NCI-H1105 (cell line): ENCODE data around the gene EED.
"Not testable (repeated sequence)": the region's sequence is repeated elsewhere in the genome, so short reads cannot be mapped to it uniquely, and the experiment has no call there.

Experiments used
- DNase-seq: peaks from one replicate; lab custom pipeline; 2025; lab: John Stamatoyannopoulos, UW

EED gene

GRCh38 chr11:86247608-86248007 lies 3.1 kb downstream of the EED start:
- DNase-seq = no peak

- no peak for DNase-seq
Observed at GRCh38 chr11:86248609-86249008, 4.1 kb downstream of the EED start.

- no peak for DNase-seq
Observed at GRCh38 chr11:86249307-86250098, 5.0 kb downstream of the EED start.

GRCh38 chr11:86251345-86251744 lies 6.8 kb downstream of the EED start:
- no peak for DNase-seq

- DNase-seq = no peak
Observed at GRCh38 chr11:86255896-86256295, 11.3 kb downstream of the EED start.

- no peak for DNase-seq
Observed at GRCh38 chr11:86256608-86257007, 12.1 kb downstream of the EED start.

GRCh38 chr11:86257446-86257845 lies 12.9 kb downstream of the EED start:
- DNase-seq = no peak

- DNase-seq = no peak
Observed at GRCh38 chr11:86259730-86260129, 15.2 kb downstream of the EED start.

GRCh38 chr11:86261328-86261727 lies 16.8 kb downstream of the EED start:
- no peak for DNase-seq

- no peak for DNase-seq
Observed at GRCh38 chr11:86262387-86262786, 17.8 kb downstream of the EED start.

GRCh38 chr11:86264649-86265048 lies 20.1 kb downstream of the EED start:
- no peak for DNase-seq

- DNase-seq = no peak
Observed at GRCh38 chr11:86265194-86265593, 20.6 kb downstream of the EED start.

GRCh38 chr11:86269645-86270044 lies 25.1 kb downstream of the EED start:
- no peak for DNase-seq

GRCh38 chr11:86274503-86274902 lies 29.9 kb downstream of the EED start:
- DNase-seq = no peak

GRCh38 chr11:86274999-86275398 lies 30.4 kb downstream of the EED start:
- no peak for DNase-seq

GRCh38 chr11:86275493-86276370 lies 31.2 kb downstream of the EED start:
- no peak for DNase-seq

GRCh38 chr11:86277741-86278140 lies 33.2 kb downstream of the EED start:
- no peak for DNase-seq

- no peak for DNase-seq
Observed at GRCh38 chr11:86278226-86278625, 33.7 kb downstream of the EED start.

- no peak for DNase-seq
Observed at GRCh38 chr11:86279747-86280146, 35.2 kb downstream of the EED start.

GRCh38 chr11:86287468-86287796 lies 42.9 kb downstream of the EED start:
- no peak for DNase-seq

- DNase-seq = no peak
Observed at GRCh38 chr11:86288776-86289507, 44.4 kb downstream of the EED start.

- DNase-seq = not testable (repeated sequence)
Observed at GRCh38 chr11:86289508-86290280, 45.1 kb downstream of the EED start.
